Activated CD8-positive, alpha-beta memory T cell treated with anti-CD3 and anti-CD28 coated beads for 1 hour (primary cell): ENCODE data around the gene RASGRF2.
"Not testable (repeated sequence)": the region's sequence is repeated elsewhere in the genome, so short reads cannot be mapped to it uniquely, and the experiment has no call there.

Source experiments
- DNase-seq, 2 donors: peaks; one replicate each; pipeline ENCODE4 v3.0.0-alpha.2; 2020; ENCODE audit warnings: low read depth in 1 of 2; ENCODE audit errors: extremely low read depth in 1 of 2

Gene RASGRF2

GRCh38 chr5:81020478-81021167, 60.5 kb downstream of the RASGRF2 start:
- DNase-seq = no peak

GRCh38 chr5:81021486-81021885, 61.3 kb downstream of the RASGRF2 start:
- no peak for DNase-seq

GRCh38 chr5:81021951-81022687, 62.0 kb downstream of the RASGRF2 start:
- no peak for DNase-seq

DNA sequence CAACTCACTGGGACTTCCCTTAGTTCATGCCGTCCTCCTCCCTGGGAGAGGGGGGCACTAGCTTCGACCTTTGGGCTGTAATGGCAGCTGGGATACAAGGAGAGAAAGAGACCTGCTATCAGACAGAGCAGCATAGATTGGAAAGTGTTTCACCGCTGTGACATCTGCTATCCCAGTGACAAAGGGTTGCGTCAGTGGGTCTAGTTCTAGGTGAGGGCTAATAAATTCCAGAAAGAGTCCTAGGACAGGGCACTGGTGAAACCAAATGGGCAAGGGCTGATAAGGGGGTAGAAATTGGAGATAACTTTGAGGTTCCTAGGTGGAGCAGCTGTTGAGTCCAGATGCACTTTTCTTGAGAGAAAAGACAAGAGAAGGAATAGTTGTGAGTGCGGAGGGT, 62.5 kb downstream of the RASGRF2 start:
- DNase-seq = no peak

DNA sequence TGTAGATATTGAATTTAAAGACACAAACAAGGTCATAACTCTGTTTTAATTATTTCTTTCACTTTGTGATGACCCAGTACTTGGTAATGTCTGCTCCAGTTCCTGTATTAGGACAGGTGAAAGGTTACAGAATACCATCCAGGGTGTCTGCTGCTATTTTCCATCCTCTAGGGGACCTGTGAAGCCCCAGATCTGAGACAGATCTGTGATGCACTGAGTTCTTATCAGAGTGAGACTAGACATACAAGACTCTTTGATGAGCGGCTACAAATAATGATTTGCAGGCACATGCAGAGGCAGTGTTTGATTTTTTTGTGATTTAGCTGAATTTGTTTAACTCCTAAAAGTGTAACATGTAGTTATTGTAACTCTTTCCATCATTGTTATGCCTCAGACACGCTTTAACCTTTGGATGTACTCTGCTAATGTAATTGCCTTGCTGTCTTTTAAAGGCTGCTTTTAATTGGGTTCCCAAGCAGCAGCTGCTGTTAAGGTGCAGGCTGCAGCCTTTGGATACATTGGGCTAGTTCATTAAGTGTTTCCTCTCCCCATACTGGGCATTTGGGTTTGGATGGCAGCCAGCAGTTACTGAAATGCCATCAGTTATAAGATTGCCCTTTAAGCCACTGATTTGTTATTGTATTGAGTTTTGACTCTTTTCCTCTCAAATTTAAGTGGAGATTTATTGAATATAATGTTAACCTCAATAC, 63.3 kb downstream of the RASGRF2 start:
- DNase-seq = no peak

DNA sequence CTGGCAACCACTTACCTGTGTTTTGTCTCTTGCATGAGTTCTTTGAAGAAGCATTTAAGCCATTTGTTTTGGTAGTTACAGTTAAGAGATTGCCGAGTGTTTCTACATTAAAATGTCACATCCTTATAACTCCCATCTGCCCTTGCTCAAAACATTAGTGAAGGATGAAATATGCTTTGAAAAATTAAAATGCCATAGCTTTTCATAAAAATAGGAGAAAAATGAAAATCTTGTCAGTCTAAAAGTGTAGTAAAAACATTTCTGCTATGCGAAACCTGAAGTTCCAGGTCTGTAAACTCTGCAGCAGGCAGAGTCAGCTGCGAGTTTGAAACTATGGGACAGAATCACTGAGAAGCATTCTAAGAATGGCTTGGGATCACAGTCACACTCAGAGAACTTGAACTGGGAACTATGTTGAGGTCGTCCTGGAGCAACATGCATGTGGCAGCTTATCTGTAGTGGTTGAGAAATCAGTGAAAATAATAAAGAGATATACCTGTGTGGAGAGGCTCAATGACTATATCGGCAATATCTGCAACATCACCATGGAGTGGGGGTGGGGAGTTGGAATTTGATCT, 67.4 kb downstream of the RASGRF2 start:
- DNase-seq = no peak

DNA sequence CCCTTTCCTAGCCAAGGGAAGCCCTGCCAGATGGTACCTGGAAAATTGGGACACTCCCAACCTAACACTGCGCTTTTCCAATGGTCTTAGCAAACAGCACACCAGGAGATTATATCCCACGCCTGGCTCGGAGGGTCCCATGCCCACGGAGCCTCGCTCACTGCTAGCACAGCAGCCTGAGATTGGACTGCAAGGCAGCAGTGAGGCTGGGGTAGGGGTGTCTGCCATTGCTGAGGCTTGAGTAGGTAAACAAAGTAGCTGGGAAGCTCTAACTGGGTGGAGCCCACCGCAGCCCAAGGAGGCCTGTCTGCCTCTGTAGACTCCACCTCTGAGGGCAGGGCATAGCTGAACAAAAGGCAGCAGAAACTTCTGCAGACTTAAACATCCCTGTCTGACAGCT, 68.7 kb downstream of the RASGRF2 start:
- DNase-seq = not testable (repeated sequence)

DNA sequence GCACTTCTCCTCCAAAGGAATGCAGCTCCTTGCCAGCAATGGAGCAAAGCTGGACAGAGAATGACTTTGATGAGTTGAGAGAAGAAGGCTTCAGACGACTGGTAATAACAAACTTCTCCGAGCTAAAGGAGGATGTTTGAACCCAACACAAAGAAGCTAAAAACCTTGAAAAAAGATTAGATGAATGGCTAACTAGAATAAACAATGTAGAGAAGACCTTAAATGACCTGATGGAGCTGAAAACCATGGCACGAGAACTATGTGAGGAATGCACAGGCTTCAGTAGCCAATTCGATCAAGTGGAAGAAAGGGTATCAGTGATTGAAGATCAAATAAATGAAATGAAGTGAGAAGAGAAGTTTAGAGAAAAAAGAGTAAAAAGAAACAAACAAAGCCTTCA, 69.6 kb downstream of the RASGRF2 start:
- DNase-seq = not testable (repeated sequence)

GRCh38 chr5:81030236-81031034, 70.3 kb downstream of the RASGRF2 start:
- not testable (repeated sequence) for DNase-seq

GRCh38 chr5:81035522-81035921, 75.4 kb downstream of the RASGRF2 start:
- no peak for DNase-seq

DNA sequence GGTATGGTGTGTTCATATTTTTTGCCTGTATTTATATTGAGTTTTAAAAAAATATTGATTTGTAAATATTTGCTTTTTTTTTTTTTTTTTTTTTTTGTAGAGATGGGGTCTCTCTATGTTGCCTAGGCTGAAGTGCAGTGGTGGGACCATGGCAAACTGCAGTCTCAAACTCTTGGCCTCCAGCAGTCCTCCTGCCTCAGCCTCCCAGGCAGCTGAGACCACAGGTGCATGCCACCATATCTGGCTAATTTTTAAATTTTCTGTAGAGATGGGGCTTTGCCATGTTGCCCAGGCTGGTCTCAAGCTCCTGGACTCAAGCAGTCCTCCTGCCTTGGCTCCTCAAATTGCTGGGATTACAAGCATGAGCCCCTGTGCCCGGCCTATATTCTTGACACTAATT, 78.3 kb downstream of the RASGRF2 start:
- DNase-seq = no peak

DNA sequence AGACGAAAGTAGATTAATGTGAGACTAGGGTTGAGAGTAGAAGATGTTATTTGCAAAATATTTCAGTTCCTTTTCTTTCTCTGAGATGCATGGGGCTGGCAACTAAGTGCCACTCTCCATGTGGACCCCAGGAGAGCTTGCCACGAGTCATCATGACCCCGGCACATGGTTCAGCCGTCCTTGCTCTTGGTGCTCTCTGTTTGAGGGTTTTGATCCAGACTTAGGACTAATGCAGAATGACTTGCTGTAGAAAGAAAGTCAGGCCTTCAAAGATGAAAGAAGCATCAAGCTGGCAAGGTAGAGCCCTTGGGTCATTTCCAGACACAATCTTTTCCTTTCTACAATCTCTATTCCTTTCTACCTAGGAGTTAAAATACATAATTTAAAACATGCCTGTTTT, 84.7 kb downstream of the RASGRF2 start:
- no peak for DNase-seq

DNA sequence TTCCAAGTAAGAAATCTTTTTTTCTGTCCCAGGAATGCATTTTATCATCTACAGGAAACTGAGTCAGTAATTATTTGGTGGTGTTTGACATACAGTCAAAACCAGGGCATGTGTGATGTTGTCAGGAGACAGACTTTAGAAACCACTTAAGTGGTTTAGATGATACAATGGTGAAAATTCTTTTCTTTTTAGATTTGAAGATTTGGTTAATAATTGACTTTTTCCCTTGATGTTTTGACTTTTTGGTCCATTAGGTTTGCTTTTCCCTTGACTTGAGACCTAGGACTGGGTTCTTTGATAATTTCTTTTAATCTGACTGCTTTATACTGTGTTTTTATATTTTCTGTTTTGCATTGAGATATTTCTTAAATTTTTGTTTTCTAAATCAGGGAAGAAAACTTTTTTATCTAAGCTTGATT, 85.2 kb downstream of the RASGRF2 start:
- no peak for DNase-seq

GRCh38 chr5:81046041-81046440, 85.9 kb downstream of the RASGRF2 start:
- DNase-seq = no peak

DNA sequence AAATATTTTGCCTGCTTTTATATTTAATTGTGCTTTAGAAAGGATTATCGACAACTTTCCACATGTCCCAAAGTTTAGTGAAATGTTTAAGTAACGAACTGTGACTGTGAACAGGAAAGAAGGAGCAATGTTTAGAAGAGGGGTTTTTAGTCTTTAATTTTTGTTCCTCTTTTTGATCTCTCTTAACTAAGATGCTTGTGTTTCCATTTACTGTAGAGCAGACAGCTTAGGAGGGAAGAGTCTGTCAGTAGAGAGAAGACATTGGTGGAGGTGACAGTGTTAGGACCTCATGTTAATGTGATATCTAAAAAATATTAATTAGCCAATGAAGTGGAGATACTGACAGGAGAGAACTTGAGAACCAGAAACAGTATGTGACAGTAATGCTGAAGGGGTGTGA, 92.2 kb downstream of the RASGRF2 start:
- no peak for DNase-seq

DNA sequence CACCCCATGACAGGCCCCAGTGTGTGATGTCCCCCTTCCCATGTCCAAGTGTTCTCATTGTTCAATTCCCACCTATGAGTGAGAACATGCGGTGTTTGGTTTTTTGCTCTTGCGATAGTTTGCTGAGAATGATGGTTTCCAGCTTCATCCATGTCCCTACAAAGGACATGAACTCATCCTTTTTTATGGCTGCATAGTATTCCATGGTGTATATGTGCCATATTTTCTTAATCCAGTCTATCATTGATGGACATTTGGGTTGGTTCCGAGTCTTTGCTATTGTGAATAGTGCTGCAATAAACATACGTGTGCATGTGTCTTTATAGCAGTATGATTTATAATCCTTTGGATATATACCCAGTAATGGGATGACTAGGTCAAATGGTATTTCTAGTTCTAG, 93.1 kb downstream of the RASGRF2 start:
- DNase-seq = not testable (repeated sequence)

- DNase-seq = no peak
These were observed 98.0 kb downstream of the RASGRF2 start for GRCh38 chr5:81058121-81058520.

- no peak for DNase-seq
These were observed 105.3 kb downstream of the RASGRF2 start for GRCh38 chr5:81065492-81065891.

DNA sequence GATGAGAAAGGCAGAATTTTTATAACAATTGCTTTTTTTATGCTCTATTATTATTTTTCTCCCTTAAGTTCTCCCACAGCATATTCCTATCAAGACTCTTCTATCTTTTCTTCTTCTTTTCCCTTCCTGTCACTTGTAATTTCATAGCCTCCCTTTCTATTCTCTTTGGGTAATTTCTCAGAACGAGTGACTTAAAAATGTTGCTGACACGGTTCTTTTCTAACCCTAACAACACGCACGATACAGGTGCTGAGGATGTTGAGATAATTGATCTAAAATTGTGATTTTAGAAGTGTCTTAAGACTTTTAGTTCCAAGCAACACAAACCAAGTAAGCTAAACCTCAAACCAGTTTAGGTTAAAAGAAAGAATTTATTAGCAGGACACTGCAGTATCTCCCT, 105.9 kb downstream of the RASGRF2 start:
- DNase-seq = no peak

DNA sequence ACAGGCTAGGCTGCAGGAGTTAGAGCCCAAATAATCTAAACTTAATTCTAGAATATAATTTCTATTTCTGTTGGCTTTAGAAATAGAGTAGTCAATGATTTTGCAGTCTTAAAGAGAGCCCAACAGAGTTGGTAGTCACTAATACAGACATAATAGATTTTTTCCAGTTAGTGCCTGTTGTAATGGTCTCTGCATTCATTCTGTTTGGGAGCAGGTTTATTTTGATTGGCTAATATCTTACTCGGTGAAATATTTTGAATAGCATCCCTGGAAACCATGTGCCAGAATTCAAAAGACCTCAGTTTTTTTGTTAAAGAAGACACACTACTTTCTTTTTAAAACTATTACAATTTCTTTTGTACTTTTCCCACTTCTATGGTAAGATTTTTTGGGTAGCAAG, 107.2 kb downstream of the RASGRF2 start:
- DNase-seq = no peak

DNA sequence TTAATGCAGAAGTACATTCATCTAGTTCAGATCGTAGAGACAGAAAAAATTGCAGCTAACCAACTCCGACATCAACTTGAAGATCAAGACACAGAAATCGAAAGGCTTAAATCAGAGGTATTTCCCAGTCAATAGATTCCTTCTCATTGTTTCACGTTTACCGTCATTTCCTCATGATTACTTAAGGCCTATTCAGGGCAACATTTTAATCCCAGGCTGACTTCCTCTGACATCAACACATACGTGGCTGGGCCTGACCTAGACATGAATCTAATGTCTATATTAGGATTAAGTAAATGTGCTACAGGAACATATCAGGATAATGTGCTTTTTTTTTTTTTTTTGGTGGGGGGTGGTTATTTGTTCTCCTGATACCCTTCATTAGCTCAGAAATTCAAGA, 107.9 kb downstream of the RASGRF2 start:
- DNase-seq = no peak
